Esophagus squamous epithelium (tissue), 5 donors: Measurements from ENCODE around the gene DIO3. TPM values are rescaled to one million over a fixed set of nuclear protein-coding genes. Genes with fewer than 3 reads are reported as not detected.

Experiments used
- DNase-seq: peaks from one replicate; lab custom pipeline; 2025; lab: John Stamatoyannopoulos, UW
- H3K27ac ChIP-seq, 4 donors: fragments of 200-600 bp; sonication (generic); one replicate each; pipeline ENCODE4 v1.5.1; 2016 to 2019; ENCODE audit warnings: mild to moderate bottlenecking in 1 of 4
- H3K27me3 ChIP-seq, 4 donors: fragments of 200-600 bp; sonication (generic); 1 replicate in 3 of 4; 2 replicates in 1 of 4; pipeline versions ENCODE4 v1.5.1 to v1.6.0; 2017 to 2021; ENCODE audit warnings: antibody characterized with exemption in 1 of 4
- H3K36me3 ChIP-seq, 3 donors: fragments of 200-600 bp; sonication (generic); one replicate each; pipeline ENCODE4 v1.5.1; 2016 to 2019
- H3K4me1 ChIP-seq, 3 donors: fragments of 200-600 bp; sonication (generic); one replicate each; pipeline ENCODE4 v1.5.1; 2017 to 2019
- H3K4me3 ChIP-seq, 4 donors: fragments of 200-600 bp; sonication (generic); 1 replicate in 3 of 4; 2 replicates in 1 of 4; pipeline ENCODE4 v1.5.1; 2016 to 2019; ENCODE audit warnings: mild to moderate bottlenecking in 2 of 4, moderate library complexity in 1 of 4
- H3K9me3 ChIP-seq, 3 donors: fragments of 200-600 bp; sonication (generic); one replicate each; pipeline ENCODE4 v1.5.1; 2016 to 2019
- POLR2A ChIP-seq, 4 donors: fragments of 450-650 bp; IDR thresholded peaks; one replicate each; pipeline ENCODE4 v1.6.1; 2017; ENCODE audit warnings: antibody characterized with exemption in 4 of 4, mild to moderate bottlenecking in 4 of 4, moderate library complexity in 3 of 4
- WGBS, 2 donors: methylation state at CpG; one replicate each; pipeline ENCODE4 v1.1.5; 2018; 5-methylcytosine and 5-hydroxymethylcytosine counted together
- intact Hi-C: fragments of 100-400 bp; cut with DNase I; formaldehyde crosslinking; loops from one replicate; pipeline ENCODE4 v1.15.0; 2022
- total RNA-seq, 4 donors: library from RNA; depleted of rRNA; stranded (reverse); fragments of >200 nt; gene quantifications; one replicate each; pipeline ENCODE4 v1.1.0, GENCODE V29; 2016
- TF ChIP-seq, protein P1 (sequence below), 6 experiments: fragments of 450-650 bp in 4 of 6; fragments of 200-600 bp in 2 of 6; sonication (generic) in 2 of 6; IDR thresholded peaks; one replicate each; pipeline ENCODE4 v1.5.1; 2016 to 2019; ENCODE audit warnings: antibody characterized with exemption in 6 of 6, mild to moderate bottlenecking in 4 of 6, moderate library complexity in 4 of 6
- donor health status: DM: yes; HTN: yes; CAD: no.

The DIO3 gene
- total RNA-seq, 4 donors from 2014 or later, result 0.18 to 4.0 (median 0.53) TPM

GRCh38 chr14:101581806-101582205, 20.5 kb downstream of the DIO3 start:
- DNase-seq, result no peak
- 100% methylated on average over 2 of the region's 9 CpGs; no CpG with 5 or more reads in 1 of the 2 donors for WGBS, 2 donors
- Histone ChIP-seq H3K4me1 (no peaks in the 10 kb centered on the region), H3K27ac (no peak overlapping the region), H3K36me3 (no peaks in the 10 kb centered on the region), H3K27me3 (peaks cover 0 to 52% (median 1%) of the 10 kb centered on the region in 4 donors), H3K9me3 (no peaks in the 10 kb centered on the region), H3K4me3 (no peak overlapping the region)
- TF ChIP-seq, protein P1, sequence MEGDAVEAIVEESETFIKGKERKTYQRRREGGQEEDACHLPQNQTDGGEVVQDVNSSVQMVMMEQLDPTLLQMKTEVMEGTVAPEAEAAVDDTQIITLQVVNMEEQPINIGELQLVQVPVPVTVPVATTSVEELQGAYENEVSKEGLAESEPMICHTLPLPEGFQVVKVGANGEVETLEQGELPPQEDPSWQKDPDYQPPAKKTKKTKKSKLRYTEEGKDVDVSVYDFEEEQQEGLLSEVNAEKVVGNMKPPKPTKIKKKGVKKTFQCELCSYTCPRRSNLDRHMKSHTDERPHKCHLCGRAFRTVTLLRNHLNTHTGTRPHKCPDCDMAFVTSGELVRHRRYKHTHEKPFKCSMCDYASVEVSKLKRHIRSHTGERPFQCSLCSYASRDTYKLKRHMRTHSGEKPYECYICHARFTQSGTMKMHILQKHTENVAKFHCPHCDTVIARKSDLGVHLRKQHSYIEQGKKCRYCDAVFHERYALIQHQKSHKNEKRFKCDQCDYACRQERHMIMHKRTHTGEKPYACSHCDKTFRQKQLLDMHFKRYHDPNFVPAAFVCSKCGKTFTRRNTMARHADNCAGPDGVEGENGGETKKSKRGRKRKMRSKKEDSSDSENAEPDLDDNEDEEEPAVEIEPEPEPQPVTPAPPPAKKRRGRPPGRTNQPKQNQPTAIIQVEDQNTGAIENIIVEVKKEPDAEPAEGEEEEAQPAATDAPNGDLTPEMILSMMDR (IDR thresholded peaks at IDR 0.05), result no peak
- TF ChIP-seq POLR2A (IDR thresholded peaks at IDR 0.05), result no peak
- intact Hi-C loops, result no loop called here

- Histone ChIP-seq H3K9me3 (no peaks in the 10 kb centered on the region), H3K36me3 (no peaks in the 10 kb centered on the region), H3K4me3 (no peak overlapping the region), H3K27me3 (peaks cover 0 to 55% (median 1%) of the 10 kb centered on the region in 4 donors), H3K4me1 (no peaks in the 10 kb centered on the region), H3K27ac (no peak overlapping the region)
- 66 to 77% methylated on average over 4 of the region's 5 CpGs for WGBS, 2 donors
- DNase-seq, result no peak
- no peak for TF ChIP-seq POLR2A (IDR thresholded peaks at IDR 0.05)
- TF ChIP-seq, protein P1 (IDR thresholded peaks at IDR 0.05), result no peak
- intact Hi-C loops, result no loop called here
These were observed 21.0 kb downstream of the DIO3 start for GRCh38 chr14:101582294-101582693.

DNA sequence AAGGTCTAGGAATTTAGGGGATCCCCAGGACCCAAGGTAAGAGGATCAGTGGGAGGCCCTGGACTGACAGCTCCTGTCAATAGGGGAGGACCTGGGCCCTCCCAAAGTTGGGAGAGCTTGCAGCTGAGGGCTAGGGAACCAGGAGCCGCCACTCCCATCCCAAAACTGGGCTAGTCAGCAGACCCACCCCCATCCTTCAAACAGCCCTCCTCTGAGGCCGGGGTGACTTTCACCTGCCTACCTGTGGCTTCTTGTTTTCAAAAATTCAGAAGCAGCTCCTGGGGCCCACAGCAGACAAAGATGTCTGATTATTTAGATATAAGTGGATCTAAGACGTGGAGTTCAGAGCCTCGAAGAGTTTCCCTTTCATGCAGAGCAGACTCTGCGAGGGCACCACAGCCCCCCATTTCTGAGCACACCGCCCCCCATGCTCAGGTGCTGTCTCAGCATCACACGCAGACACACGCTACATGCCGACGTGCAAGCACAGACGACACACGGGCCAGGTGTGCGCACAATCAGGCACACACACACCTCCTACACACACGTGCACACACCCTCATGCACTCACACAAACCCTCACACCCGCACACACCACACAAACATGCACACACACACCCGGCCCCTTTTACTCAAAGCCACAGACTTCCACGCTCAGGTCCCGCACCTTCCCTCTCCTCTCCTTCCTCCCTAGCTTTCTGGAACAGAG, 21.9 kb downstream of the DIO3 start:
- TF ChIP-seq, protein P1 (IDR thresholded peaks at IDR 0.05), result no peak
- TF ChIP-seq POLR2A (IDR thresholded peaks at IDR 0.05), result no peak
- Histone ChIP-seq H3K36me3 (no peaks in the 10 kb centered on the region), H3K27me3 (peaks cover 0 to 61% (median 1%) of the 10 kb centered on the region in 4 donors), H3K27ac (no peak overlapping the region), H3K9me3 (no peaks in the 10 kb centered on the region), H3K4me1 (no peaks in the 10 kb centered on the region), H3K4me3 (no peak overlapping the region)
- intact Hi-C loops, result no loop called here
- 71 to 74% methylated on average over 14 to 17 of the region's 18 CpGs for WGBS, 2 donors
- no peak for DNase-seq

DNA sequence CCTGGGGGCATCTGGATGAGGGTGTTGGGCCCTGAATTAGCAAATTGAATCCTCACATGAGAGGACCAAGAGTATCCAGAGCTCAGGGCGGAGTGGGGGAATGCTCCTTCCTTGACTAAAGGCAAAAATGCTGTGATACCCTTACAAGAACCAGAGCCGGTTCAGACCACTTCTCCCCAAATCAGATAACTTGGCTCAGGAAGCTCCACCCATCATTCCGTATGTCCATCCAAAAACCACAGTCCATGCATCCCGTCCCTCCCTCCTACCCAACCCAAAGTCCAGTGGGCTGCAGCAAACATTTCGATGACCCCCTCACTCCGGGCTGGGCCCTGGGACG, 22.4 kb downstream of the DIO3 start:
- 65 to 100% methylated on average over 3 to 4 of the region's 7 CpGs for WGBS, 2 donors
- intact Hi-C loops, result no loop called here
- no peak for TF ChIP-seq POLR2A (IDR thresholded peaks at IDR 0.05)
- TF ChIP-seq, protein P1 (IDR thresholded peaks at IDR 0.05), result no peak

GRCh38 chr14:101584055-101584859, 23.0 kb downstream of the DIO3 start:
- peaks cover 0 to 52% (median 1%) of the 10 kb centered on the region in 4 donors for H3K27me3 ChIP-seq
- WGBS, 2 donors, result 58 to 90% methylated on average over 19 to 35 of the region's 54 CpGs
- no peaks in the 10 kb centered on the region for H3K9me3 ChIP-seq
- DNase-seq, result no peak
- intact Hi-C loops, result no loop called here
- TF ChIP-seq, protein P1 (IDR thresholded peaks at IDR 0.05), result no peak
- TF ChIP-seq POLR2A (IDR thresholded peaks at IDR 0.05), result no peak
- H3K27ac ChIP-seq, result no peak overlapping the region
- H3K36me3 ChIP-seq, result no peaks in the 10 kb centered on the region
- H3K4me1 ChIP-seq, result no peaks in the 10 kb centered on the region
- peak overlapping the region in 1 of 4 donors; percentile 40 for H3K4me3 ChIP-seq

More for the DNA sequence above, 22.4 kb downstream of the DIO3 start:
- H3K36me3 ChIP-seq, result no peaks in the 10 kb centered on the region
- no peak for DNase-seq
- no peak overlapping the region for H3K4me3 ChIP-seq
- peaks cover 0 to 58% (median 1%) of the 10 kb centered on the region in 4 donors for H3K27me3 ChIP-seq
- no peaks in the 10 kb centered on the region for H3K9me3 ChIP-seq
- no peaks in the 10 kb centered on the region for H3K4me1 ChIP-seq
- H3K27ac ChIP-seq, result no peak overlapping the region
